ENCODE data around the gene LDLRAD2.
"Not testable (repeated sequence)": the region's sequence is repeated elsewhere in the genome, so short reads cannot be mapped to it uniquely, and the experiment has no call there.

Gene LDLRAD2, protein sequence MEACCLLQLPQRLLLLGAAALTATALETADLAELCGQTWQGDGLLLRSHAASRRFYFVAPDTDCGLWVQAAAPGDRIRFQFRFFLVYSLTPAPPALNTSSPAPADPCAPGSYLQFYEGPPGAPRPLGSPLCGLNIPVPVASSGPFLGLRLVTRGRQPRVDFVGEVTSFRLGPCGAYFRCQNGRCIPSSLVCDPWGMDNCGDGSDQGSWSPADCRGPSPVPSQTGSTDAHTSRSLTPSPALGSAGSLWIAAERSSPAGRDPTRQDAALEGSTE

DNA sequence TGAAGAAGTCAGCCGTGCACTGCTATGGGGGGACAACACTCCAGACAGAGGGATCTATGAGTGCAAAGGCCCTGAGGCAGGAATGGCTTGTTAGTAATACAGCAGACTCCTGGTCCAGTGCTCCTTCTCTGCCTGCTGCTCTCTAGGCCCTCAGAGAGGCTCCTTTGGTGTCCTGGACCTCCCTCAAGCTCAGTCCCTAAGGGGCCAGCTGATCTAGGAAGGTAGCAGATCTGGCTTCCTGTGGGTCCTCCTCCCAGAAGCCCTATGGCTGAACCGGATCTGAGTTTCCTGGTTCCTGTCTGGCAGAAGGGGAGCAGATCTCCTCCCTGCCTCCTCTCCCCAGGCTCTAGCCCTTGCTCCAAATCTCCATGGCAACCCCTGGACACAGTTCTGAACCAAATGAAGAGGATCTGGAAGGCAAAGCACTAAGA lies at the start of gene LDLRAD2:
LDLRAD2 (plus strand) TSS at position 391 of the 431 bp plus-strand sequence. CDS start 187 bp downstream, outside the sequence.
- peak; percentile 40 for DNase-seq (ENCODE audit: low spot score)

DNA sequence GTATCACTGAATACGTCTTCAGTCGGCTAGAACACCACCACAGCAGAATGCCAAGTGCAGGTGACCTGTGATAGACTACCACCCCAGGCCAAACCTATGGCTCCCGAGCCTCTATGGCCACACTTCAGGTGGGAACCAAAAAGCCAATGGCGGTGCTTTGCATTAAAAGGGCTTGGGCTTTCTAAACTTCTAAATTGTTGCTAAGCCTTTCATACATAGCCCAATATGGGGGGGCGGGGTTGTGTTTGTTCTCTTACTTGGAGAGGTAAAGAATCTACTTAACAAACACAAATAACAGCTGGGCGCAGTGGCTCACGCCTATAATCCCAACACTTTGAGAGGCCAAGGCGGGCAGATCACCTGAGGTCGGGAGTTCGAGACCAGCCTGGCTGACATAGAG lies 48.8 kb upstream of the LDLRAD2 start:
- DNase-seq (ENCODE audit: low spot score) = no peak

DNA sequence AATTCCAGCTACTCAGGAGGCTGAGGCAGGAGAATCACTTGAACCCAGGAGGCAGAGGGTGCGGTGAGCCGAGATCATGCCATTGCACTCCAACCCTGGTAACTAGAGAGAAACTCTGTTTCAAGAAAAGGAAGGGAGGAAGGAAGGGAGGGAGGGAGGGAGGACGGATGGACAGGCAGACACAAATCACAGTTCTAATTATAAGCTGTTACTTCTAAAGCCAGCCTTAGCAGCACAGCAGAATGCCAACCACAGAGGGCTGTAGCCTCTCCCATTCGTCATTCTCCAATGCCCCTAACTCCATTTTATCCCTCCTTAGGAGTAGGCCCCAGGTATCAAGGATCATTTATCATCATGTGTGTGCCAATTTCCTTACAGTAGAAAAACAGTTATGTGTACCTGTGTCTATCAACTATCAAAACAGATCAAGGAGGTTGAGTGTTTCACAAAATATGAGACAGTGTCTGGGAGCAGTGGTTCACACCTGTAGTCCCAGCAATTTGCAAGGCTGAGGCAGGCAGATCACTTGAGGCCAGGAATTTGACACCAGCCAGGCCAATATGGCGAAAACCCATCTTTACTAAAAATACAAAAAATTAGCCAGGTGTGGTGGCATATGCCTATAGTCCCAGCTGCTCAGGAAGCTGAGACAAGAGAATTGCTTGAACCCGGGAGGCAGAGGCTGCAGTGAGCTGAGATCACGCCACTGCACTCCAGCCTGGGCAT lies 48.2 kb upstream of the LDLRAD2 start:
- no peak for DNase-seq (ENCODE audit: low spot score)

DNA sequence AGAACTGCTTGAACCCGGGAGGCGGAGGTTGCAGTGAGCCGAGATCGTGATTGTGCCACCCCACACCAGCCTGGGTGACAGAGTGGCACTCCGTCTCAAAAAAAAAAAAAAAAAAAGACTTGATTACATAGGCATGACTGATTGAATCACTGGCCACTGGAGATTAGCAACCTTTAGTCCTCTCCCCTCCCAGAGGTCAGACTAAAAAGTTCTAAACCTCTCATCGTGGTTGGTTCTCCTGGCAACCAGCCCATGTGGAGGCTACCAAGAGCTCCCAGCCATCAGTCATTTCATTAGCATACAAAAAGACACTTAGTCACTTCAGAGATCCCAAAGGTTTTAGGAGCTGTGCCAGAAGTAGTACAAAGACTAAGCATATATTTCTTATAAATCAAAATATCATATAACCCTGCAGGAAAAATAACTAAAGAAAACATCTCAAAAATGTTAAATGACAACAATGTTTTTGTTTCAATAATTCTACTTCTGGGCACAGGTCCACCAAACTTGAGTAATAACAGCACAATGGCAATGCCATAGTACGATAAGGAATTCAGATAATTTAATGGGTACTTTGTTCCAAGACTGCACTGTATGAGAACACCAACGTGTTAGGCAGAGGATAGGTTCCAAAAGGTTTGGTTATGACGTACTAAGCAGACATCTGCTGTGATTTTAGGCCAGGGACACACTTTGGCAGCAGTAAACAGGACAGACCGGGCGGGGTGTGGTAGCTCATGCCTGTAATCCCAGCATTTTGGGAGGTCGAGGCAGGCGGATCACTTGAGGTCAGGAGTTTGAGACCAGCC lies 47.2 kb upstream of the LDLRAD2 start:
- peak; percentile 76 for DNase-seq (ENCODE audit: low spot score)

DNA sequence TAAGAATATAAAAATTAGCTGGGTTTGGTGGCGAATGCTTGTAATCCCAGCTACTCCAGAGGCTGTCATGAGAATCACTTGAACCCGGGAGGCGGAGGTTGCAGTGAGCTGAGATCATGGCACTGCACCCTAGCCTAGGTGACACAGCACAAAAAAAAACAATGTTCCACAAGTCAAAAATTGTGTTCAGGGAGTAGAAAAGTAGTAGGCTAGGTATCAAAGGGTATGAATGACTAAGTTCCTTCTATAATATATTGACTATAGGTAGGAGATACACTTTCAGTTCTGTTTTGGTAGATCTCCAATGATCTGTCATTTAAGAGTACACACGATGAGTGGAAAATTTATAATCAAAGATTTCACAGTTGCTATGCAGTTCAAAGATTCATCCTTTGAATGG lies 45.9 kb upstream of the LDLRAD2 start:
- DNase-seq (ENCODE audit: low spot score) = no peak

DNA sequence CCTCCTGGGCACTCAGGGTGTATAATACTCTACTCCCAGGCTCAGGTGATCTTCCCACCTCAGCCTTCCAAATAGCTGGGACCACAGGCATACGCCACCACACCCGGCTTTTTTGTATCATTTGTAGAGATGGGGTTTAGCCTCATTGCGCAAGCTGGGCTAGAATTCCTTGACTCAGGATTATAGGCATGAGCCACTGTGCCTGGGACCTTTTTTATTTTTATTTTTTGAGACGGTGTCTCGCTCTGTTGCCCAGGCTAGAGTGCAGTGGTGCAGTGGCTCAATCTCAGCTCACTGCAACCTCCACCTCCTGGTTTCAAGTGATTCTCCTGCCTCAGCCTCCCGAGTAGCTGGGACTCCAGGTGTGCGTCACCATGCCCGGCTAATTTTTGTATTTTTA lies 45.0 kb upstream of the LDLRAD2 start:
- not testable (repeated sequence) for DNase-seq (ENCODE audit: low spot score)

DNA sequence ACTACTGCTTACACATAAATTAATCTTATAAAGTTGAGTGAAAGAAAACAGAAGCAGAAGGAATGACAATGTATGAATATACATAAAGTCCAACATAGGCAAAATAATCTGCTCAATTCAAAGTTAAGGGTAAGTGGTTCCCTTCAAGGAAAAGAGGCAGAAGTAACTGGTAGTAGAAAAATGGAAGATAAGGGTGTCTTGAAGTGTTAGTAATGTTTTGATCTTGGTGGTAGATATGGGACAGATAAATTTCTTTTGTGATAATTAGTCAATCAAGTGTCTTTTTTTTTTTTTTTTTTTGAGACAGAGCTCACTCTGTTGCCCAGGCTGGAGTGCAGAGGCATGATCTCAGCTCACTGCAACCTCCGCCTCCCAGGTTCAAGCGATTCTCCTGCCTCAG lies 41.9 kb upstream of the LDLRAD2 start:
- DNase-seq (ENCODE audit: low spot score) = no peak

DNA sequence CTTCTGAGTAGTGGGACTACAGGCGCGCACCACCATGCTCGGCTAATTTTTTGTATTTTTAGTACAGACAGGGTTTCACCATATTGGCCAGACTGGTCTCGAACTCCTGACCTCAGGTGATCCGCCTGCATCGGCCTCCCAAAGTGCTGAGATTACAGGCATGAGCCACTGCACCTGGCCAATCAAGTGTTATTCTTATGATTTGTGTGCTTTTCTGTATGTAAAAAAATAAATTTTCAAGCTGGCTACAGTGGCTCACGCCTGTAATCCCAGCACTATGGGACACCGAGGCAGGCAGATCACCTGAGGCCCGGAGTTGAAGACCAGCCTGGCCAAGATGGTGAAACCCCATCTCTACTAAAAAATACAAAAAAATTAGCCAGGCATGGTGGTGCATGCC lies 41.5 kb upstream of the LDLRAD2 start:
- not testable (repeated sequence) for DNase-seq (ENCODE audit: low spot score)

DNA sequence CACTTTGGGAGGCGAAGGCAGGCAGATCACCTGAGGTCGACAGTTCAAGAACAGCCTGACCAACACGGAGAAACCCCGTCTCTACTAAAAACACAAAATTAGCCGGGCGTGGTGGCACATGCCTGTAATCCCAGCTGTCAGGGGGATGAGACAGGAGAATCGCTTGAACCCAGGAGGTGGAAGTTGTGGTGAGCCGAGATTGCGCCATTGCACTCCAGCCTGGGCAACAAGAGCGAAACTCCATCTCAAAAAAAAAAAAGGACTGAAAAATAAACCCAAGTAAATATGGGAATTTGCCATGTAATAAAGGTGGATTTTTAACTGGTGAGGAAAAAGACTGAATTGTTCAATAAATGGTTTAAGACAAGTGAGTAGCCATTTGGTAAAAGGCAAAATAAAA lies 40.4 kb upstream of the LDLRAD2 start:
- DNase-seq (ENCODE audit: low spot score) = not testable (repeated sequence)

DNA sequence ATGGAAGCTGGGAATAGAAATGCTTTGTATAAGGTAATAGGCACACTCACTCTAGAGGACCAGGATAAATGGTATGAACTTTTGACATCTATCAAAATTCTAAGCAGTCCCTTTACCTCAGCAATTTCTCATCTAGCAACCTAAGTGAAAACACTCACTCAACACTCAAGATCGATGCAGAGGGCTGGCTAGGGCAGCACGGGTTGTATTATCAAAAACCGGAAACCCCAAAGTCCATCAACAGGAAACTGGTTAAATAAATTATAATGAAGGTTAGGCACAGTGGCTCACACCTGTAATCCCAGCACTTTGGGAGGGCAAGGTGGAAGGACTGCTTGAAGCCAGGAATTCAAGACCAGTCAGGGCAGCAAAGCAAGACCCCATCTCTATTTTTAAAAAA lies 38.5 kb upstream of the LDLRAD2 start:
- no peak for DNase-seq (ENCODE audit: low spot score)

DNA sequence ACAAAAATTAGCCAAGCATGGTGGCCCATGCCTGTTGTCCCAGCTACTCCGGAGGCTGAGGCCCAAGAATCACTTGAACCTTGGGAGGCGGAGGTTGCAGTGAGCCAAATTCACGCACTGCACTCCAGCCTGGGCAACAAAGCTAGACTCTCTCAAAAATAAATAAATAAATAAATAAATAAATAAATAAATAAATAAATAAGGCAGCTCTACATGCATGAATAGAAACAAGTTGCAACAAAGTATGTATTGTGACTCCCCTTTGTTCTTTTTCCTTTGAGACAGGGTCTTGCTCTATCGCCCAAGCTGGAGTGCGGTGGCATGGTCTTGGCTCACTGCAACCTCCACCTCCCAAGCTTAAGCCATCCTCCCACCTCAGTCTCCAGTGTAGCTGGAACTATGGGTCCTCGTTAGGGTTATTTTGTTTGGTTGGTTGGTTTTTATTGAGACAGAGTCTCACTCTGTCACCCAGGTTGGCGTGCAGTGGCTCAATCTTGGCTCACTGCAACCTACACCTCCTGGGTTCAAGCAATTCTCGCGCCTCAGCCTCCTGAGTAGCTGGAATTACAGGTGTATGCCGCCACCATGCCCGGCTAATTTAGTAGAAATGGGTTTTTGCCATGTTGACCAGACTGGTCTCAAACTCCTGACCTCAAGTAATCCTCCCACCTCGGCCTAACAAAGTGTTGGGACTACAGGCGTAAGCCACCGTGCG lies 37.1 kb upstream of the LDLRAD2 start:
- DNase-seq (ENCODE audit: low spot score) = no peak

DNA sequence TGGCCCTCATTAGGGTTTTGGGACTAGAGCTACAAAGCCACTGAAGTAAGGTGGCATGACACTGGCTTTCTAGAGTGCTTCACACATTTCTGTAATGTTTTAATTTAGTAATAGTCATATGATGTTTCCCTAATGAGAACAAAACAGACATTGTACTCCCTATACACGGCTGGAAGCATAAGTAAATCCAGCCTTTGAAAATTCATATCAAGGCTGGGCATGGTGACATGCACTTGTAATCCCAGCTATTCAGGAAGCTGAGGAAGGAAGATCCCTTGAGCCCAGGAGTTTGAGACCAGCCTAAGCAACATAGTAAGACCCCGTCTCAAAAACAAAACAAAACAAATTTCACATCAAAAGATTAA lies 36.5 kb upstream of the LDLRAD2 start:
- no peak for DNase-seq (ENCODE audit: low spot score)

DNA sequence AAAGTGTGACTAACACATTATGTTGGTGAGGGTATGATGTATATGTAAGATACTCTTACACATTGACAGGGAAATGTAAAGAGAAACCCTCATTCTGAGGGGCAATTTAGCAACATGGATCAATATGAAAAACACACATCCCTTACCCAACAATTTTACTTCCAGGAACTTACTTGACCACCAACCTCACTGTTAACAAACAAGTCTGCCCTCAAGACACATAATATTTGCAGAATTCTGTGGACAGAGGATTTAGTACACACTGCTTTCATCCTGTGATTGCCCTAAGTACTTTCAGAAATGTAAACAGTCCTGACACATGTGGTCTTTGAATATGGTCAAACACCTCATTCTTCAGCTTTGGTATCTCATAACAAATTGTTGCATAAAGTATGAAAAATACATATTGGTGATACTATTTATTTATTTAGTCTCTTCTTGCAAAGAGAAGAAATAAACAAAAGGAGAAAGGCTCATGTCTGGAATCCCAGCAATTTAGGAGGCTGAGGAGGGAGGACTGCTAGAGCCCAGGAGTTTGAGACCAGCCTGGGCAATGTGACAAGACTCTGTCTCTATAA lies 36.0 kb upstream of the LDLRAD2 start:
- DNase-seq (ENCODE audit: low spot score) = no peak

DNA sequence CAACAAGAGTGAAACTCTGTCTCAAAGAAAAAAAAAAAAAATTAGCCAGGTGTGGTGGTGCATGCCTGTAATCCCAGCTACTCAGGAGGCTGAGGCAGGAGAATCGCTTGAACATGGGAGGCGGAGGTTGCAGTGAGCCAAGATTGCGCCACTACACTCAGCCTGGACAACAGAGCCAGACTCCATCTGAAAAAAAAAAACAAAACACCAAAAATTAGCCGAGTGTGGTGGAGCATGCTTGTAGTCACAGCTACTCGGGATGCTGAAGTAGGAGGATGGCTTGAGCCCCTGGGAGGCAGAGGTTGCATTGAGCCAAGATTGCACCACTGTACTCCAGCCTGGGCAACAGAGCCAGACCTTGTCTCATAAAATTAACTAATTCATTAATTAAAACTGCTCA lies 35.1 kb upstream of the LDLRAD2 start:
- DNase-seq (ENCODE audit: low spot score) = not testable (repeated sequence)

DNA sequence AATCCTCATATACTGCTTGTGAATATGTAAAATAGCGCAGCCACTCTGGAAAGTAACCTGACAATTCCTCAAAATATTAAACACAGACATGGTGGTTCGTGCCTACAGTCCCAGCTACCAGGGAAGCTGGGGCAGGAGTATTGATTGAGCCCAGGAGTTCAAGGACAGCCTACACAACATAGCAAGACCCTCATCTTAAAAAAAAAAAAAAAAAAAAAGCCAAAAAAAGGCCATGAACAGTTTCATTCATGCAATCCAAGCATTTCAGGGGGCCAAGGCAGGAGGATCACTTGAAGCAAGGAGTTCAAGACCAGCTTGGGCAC lies 33.7 kb upstream of the LDLRAD2 start:
- no peak for DNase-seq (ENCODE audit: low spot score)

DNA sequence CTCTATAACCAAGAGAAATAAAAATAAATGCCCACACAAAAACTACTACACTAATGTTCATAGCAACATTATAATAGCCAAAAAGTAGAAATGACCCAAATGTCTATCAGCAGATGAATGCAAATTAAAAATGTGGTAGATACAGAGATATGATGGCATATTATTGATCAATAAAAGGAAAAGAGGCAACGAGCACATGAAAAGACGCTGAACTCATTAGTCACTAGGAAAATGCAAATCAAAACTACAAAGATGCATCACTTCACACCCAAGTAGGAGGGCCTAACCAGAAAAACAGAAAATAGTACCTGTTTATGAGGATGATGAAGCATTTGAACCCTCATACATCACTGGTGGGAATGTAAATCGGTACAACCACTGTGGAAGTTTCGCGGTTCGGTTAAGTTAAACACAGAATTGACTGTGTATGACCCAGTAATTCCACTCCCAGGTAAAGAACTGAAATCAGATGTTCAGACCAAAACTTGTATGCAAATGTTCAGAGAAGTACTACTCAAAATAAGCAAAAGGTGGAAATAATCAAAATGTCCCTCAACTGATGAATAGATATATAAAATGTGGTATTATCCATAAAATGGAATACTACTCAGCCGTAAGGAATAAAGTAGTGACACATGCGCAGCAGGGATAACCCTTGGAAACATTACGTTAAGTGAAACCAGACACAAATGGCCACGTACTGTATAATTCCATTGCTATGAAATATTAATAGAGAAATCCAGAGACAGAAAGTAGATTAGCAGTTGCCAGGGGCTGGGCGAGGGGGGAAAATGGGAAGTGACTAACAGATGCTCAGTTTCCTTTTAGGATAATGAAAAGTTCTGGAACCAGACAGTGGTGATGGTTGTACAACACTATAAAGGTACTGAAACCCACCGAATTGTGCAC lies 32.2 kb upstream of the LDLRAD2 start:
- no peak for DNase-seq (ENCODE audit: low spot score)

DNA sequence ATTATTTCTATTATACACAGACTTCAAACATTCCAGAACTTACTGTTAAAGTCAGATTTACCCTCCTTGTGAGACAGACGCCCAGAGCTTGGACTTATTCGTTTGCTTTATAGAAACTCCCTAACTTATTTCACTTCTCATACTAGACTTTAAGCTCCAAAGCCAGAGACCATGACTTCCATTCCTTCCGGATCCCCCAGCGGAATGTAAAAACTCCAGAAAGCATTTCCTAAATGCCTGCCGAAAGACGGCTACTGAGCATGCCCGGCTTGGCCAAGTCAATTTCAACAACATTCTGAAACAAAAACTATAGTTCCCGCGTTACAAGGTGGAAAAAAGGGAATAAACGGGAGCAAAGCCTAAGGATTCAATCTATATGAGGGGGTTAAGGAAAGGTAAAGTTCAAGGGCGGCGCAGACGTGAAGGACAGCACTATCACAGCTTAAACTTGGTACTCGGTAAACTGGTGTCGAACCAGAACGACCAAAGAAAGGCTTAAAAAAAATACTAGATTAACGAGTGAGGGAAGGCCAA lies 30.2 kb upstream of the LDLRAD2 start:
- peak; percentile 61 for DNase-seq (ENCODE audit: low spot score)

DNA sequence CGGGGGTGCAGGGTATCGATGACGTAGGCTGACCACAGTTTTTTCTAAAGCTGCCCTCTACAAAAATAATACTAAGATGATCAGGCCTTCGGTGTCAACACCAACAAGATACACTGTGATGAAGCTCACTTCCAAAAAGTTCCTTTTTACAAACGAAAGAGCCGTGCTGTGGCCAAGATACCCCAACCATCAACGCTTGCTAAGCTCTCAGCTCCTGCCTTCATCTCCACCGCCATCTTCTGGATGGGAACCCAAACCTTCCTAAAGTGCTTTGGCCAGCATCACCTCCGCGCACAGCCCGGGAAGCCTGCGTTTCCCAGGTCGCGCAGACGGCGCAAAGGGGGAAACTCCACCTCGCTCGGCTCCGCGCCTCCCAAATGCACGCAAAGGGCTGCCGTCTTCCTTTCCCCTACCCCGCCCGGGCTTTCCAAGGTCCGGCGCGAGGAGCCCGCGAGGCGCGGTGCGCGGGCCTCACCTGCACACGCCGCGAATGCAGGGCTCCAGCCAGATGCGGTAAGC lies 29.7 kb upstream of the LDLRAD2 start:
- peak; percentile 46 for DNase-seq (ENCODE audit: low spot score)

DNA sequence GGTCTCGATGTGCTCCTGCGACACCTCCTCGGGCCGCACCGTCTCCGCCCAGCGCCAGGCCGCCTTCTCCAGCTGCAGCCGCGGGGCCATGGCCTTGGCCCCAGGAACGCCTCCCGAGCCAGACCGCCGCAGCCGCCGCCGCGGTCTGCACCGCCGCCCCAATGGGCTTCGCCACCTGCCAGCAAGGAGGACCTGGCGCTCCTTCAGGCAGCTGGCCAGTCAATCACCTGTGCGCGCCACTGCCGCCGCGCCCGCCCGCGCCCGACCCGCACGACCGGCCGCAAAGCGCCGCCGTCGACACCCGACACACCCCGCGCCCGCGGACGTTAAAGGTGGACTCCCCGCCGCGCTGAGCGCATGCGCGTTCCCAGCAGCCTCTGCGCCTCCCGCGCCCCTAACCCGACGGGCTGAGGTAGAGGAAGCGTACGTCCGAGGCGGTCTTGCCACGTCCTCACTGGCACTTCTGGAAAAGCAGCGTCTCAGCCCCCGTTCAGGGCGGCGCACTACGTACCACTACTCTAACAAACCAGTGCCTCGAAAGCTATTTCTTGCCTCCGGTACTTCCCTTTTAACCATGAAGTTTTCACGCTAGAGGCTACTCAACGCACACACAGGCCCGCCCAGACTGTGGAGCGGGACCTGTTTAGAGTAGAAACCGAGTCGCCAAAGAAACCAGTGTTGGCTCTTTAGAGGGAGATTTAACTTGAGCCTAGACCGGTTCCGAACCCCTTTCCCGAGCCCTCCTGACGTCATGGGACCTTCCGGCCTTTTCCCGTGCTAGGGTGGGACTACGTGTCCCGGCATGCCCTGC lies 29.0 kb upstream of the LDLRAD2 start, which contains the start of gene USP48:
USP48 (minus strand) TSS at position 282 of the 811 bp plus-strand sequence; CDS start at position 90, 192 bp downstream.
- DNase-seq (ENCODE audit: low spot score) = peak; percentile 98

All from GM03348 (cell line).